Activated CD4-positive, alpha-beta T cell treated with anti-CD3 and anti-CD28 coated beads, Interleukin-2, amount 50 U/mL, for 1 hour (primary cell): ENCODE measurements around the gene BCL11A.

ENCODE experiments used
- DNase-seq: peaks from one replicate; pipeline ENCODE4 v3.0.0-alpha.2; 2020

BCL11A gene

DNA sequence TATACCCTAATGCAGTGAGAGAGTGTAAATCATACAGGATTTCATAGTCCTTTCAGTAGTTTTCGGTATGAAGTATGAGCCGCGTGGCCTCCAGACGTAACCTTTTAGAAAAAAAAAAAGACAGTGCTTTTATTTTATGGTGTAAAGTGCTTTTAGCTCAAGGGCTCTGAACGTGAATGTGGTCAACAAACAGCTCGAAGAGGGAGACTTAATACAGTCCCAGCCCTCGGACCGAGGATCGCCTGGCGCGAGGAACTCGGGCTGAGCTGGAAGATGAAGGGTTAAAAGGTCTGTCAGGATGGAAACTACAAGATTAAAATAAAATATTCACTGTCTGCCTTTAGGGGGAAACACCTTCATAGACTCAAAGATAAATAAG lies 4.0 kb upstream of the BCL11A start:
- DNase-seq: no peak

- DNase-seq: no peak
These were observed 3.4 kb upstream of the BCL11A start for GRCh38 chr2:60556576-60557485.

- no peak for DNase-seq
These were observed 2.7 kb upstream of the BCL11A start for GRCh38 chr2:60556175-60556574.

DNA sequence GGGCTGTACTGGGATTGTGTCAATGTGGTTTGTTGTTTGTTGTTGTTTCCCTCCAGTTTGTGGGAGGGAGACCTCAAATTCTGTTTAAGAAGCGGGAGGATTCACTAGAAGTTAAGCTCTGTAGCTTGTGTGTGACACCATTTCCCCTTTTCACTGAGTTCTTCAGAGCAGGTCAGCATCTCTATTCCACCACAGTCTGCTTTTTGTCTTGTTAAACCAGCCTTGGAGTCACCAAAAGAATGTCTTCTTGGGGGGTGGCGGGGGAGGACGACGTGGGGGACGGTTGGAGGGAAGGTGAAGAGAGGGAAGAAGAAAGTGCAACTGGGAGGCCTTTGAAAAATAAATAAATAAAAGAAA lies 2.3 kb upstream of the BCL11A start:
- no peak for DNase-seq

- DNase-seq: peak; percentile 45
These were observed 1.8 kb upstream of the BCL11A start for GRCh38 chr2:60555066-60555782.

GRCh38 chr2:60554646-60555065 lies 1.2 kb upstream of the BCL11A start:
- DNase-seq: no peak

DNA sequence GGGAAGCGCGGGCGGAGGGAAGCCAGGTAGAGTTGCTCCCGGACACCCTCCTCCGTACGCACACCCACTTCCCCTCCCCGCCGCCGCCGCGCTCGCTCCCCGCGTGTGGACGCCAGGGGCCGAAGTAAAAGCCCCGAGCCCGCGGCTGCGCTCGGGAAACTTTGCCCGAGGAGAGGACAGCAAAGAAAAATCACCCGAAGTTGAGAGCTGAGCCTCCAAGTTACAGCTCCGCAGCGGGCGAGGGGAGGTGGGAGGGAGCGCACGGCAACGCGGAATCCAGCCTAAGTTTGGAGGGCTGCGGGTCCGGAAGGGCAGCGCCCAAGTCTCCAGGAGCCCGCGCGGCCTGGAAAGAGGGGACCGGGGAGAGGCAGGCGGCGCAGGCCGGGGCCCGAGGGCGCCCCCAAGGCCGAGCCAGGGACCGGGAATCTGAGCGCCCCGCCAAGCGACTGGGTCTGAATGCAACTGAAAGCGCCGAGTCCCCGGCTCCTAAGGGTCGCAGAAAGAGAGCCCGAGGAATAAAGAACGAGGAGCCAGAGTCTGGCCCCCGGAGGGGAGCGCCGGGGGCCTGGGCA lies 706 bp upstream of the BCL11A start:
- DNase-seq: no peak

- no peak for DNase-seq
These were observed 481 bp downstream of the BCL11A start for GRCh38 chr2:60552851-60553494.

DNA sequence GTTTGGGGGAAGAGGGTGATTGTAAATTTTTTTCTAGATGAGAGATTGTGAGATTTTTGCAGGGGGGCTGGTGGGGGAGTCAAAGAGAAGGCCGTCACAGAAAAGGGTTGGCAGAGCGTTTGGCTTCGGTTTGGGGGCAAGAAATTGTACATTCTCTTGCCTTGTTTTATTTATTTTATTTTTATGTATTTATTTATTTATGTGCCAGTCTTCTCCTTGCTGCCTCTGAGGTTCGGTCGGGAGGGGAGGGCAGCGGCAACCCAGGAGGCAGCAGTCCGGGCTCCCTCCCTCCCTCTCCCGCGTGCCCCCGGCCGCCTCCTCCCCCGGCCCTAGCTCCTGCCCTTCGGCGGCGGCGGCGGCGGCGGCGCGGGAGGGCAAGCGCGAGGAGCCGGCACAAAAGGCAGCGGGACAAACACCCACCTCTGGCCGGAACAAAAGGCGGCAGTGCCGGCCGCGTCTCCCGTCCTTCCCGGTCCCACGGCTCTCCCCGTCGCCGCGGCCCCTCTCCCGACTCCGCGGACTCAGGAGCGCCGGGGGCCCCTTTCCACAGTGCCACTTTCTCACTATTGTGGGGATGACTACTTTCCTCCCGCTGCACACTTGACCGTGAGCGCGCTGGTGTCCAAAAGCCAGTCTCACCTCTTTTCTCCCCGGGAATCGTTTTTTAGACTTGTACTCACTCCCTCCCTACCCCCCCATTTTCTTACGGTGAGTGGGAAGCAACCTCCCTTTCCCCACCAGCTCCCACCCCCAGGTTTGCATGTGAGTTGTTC lies 1.2 kb downstream of the BCL11A start:
- no peak for DNase-seq

DNA sequence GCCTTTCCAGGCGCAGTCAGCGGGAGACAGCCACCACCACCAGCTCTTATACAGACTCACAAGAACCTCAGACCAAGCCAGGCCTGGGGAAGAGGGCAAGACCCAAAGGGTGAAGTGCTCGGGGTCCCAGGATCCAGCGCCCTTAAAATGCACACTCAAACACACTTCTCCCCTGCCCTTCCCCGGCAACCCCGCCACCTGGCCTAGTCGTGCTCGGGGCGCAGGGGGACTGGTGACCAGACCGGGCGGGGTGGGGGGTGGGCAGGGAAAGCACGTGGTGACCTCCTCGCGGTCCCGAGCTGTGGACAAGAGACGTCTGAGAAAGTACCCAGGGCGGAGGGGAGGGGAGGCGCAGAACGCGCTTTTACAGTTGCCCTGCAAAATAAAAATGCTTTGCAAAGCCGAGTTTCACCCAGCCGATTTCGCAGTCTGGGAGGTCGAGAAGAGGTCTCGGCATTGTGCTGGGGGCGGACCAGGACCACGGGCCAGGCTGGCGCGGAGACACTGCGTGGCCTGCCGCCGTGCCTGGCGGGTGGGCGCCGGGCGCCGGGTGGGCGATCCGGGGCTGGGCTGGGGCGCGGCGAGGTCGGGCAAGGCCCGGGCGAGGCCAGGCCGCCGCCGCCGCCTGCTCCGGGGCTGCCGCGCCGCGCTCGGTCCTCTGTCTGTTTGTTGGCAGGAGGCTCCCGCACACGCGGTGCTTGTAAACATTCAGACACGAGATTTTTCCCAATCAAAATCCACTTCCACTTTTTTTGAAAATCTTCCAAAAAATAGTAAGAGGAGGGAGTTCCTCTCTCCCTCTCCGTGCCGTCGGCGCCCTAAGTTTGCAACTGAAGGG lies 2.0 kb downstream of the BCL11A start:
- no peak for DNase-seq

GRCh38 chr2:60550984-60551239 lies 2.5 kb downstream of the BCL11A start:
- no peak for DNase-seq

- DNase-seq: no peak
These were observed 3.1 kb downstream of the BCL11A start for GRCh38 chr2:60550178-60550983.

DNA sequence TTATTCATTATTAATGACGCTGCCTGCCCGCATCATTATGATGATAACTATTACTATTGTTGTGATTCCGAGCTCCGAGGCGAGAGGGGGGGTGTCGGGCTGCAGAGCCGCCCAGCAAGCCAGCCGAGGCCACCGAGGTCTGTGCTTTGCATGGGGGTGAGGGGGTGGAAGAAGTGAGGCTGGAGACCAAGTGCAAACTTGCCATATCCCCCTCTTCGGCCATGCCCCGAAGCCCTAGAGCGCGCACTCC lies 3.6 kb downstream of the BCL11A start:
- no peak for DNase-seq

GRCh38 chr2:60549238-60549927 lies 4.1 kb downstream of the BCL11A start:
- DNase-seq: no peak

GRCh38 chr2:60548845-60549237 lies 4.6 kb downstream of the BCL11A start:
- no peak for DNase-seq

GRCh38 chr2:60548311-60548710 lies 5.1 kb downstream of the BCL11A start:
- DNase-seq: no peak

DNA sequence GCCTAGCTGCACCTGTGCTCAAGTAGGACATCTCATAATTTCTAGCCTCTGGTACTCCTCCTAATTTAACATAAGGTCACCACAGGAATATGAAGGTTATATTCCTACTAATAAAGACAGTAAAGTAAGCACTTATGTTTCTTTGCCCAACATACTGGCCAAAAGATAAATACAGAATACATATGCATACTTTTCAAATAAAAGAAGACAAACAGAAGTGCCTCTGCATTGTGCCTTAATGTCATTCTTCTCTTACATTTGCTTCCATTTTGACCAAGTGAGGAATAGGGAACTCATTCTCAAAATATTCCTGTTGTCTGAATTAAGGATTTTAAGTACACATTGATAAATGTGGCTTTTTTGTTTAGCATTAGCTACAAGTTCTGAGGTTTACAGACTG lies 5.6 kb downstream of the BCL11A start:
- no peak for DNase-seq

GRCh38 chr2:60546756-60547420 lies 6.6 kb downstream of the BCL11A start:
- DNase-seq: no peak

- no peak for DNase-seq
These were observed 8.4 kb downstream of the BCL11A start for GRCh38 chr2:60544954-60545560.

- DNase-seq: no peak
These were observed 9.4 kb downstream of the BCL11A start for GRCh38 chr2:60544062-60544461.
